ENCODE results near the gene GLIS1.

Gene GLIS1

DNA sequence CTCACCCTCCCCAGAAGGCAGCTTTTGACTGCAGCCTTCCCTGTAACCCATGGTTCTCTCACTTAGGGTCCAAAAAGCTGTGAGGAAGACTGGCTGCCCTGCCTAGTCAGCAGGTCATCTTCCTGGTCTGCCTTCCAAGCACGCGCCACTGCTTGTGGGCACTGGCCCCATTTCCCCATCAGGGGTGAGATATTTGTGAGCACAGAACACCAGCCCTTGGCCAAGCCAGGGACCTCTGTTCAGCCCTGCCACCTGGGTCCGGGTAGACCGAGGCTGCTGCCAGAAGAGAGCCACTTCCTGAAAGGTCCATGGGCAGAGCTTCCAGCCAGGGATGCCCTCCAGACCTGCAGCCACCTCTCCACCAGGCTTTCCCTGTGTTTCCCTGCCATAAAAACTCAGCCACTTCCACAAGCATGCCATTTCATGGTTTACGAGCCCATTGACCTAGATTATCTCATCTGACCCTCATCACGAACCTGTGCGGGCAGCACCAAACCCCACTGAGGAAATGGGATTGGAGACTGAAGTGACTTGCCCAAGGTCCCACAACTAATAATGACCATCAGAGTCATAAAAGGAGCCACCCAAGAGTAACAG, 40.5 kb downstream of the GLIS1 start:
- no peak for FAIRE-seq
- no peak for DNase-seq (ENCODE audit: insufficient read length, low spot score)
- no peak for TF ChIP-seq POLR2A (IDR thresholded peaks at IDR 0.05; ENCODE audit: low read depth, low read length)

DNA sequence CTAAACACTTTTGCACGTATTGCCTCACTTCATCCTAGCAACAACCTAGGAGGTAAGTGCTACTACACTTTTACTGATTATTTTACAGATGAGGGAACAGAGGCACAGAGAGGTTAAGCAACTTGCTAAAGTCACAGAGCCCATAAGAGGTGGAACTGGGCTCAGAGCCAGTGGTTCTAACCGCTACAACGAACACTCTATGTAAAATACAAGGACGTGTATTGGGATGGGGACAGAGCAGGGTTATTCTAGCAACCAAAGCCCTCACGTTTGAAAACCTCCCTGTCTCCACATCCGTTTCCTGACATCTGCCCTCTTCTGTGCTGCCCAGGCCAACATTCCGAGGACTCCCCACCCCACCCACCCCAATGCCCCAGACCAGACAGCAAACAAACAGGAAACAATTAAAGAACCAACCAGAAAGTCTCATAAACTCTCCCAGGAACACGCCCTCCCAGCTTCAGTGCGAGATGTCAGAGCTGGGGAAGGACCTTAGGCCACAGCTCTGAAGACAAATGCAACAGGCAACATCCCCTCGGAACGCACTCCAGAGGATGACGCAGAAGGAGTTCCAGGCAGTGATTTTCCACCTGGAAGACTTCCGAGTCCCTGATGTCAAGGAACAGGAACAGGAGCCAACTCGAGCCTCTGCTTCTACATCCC, 41.1 kb downstream of the GLIS1 start:
- TF ChIP-seq POLR2A (IDR thresholded peaks at IDR 0.05; ENCODE audit: low read depth, low read length): no peak
- FAIRE-seq (no peak), DNase-seq (ENCODE audit: insufficient read length, low spot score) (no peak)

DNA sequence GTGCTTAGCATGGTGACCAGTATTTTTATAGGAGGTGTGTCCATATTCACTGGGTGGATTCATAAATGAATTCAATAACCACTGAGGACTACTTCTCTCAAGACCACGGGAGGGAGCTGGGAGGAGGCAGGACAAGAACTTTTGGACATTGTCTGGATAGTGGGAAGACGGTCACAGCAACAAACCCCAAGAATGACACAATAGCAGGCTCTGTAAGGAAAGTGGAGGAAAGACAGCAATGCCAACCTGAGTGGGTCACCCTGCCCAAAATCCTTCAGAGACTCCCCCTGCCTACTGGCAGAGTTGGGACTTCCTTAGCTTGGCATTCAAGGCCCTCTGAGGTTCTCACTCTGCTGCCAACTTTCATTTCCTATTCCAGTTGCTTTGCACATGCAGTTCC, 42.0 kb downstream of the GLIS1 start:
- FAIRE-seq (no peak), DNase-seq (ENCODE audit: insufficient read length, low spot score) (no peak)
- no peak for TF ChIP-seq POLR2A (IDR thresholded peaks at IDR 0.05; ENCODE audit: low read depth, low read length)

DNA sequence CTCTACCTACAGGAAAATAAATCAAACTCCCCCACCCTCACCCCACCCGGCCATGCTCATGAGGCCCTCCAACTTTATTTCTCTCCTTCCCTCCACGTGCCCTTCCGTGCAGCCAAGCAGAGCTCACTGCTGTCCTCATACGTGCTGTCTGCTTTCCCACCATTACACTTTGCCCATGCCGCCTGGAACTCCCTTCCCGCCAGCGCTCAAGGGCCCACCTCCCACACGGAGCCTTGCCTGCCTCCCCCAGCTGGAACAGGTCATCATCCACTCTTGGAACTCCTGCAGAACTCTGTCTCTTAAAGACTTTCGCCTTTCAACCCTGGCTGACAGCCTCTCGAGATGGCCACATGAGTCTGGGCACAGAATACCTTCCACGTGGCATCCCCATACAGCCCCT, 42.4 kb downstream of the GLIS1 start:
- FAIRE-seq (no peak), DNase-seq (ENCODE audit: insufficient read length, low spot score) (no peak)
- no peak for TF ChIP-seq POLR2A (IDR thresholded peaks at IDR 0.05; ENCODE audit: low read depth, low read length)

DNA sequence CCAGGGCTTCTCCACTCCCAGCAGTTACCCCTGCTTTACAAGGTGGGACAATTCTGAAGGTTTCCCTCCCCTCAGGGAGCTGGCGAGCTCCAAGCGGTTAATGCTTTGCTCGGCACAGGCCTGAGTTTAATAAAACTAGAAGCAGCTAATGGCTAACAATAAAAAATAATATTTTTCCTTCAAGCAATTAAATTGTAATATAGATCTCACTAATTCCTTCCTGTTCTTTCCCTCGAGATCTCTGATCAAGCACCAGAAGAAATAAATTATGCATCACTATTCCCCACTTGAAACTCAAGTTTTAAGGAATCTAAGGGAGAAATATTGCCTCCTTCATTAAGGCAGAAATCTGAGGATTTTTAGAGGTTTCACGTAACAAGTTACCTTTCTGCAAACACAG, 42.9 kb downstream of the GLIS1 start:
- DNase-seq (ENCODE audit: insufficient read length, low spot score) (no peak), FAIRE-seq (no peak)
- TF ChIP-seq POLR2A (IDR thresholded peaks at IDR 0.05; ENCODE audit: low read depth, low read length): no peak

DNA sequence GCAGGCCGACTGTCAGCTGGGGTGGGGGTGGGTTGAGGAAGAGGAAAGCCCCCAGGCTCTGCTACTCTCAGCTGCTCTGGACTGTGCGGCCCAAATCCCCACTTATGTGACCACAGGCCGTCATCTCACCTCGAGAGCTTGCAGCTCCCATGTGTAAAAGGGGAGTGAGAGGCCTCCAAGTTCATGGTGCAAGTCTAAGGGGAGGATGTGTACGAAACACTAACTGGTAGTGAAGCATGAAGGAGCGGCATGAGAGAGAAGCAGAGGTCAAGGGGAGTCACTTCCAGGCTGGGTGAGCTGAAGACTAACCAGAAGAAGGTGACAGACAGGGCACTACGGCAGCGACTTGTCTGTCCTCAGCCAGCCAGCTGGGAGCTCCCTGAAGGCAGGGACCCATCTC, 43.8 kb downstream of the GLIS1 start:
- DNase-seq (ENCODE audit: insufficient read length, low spot score) (no peak), FAIRE-seq (no peak)
- TF ChIP-seq POLR2A (IDR thresholded peaks at IDR 0.05; ENCODE audit: low read depth, low read length): no peak

DNA sequence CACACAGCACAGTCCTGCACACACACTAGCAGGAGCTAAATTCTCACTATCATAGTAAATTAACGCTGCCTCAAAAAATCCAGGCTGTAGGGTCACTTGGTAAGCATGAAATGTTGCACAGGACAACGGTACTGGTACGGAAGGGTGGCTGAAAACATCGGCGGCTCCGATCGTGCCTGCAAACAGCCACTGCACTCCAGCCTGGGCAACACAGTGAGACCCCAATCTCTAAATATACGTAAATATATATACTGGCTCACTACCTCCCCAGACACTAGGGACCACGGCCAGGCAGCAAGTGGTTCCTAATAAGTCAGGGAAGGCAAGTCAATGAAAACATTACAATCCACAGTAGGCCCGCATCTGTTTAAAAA, 44.3 kb downstream of the GLIS1 start:
- DNase-seq (ENCODE audit: insufficient read length, low spot score): no peak
- FAIRE-seq: no peak
- TF ChIP-seq POLR2A (IDR thresholded peaks at IDR 0.05; ENCODE audit: low read depth, low read length): no peak

DNA sequence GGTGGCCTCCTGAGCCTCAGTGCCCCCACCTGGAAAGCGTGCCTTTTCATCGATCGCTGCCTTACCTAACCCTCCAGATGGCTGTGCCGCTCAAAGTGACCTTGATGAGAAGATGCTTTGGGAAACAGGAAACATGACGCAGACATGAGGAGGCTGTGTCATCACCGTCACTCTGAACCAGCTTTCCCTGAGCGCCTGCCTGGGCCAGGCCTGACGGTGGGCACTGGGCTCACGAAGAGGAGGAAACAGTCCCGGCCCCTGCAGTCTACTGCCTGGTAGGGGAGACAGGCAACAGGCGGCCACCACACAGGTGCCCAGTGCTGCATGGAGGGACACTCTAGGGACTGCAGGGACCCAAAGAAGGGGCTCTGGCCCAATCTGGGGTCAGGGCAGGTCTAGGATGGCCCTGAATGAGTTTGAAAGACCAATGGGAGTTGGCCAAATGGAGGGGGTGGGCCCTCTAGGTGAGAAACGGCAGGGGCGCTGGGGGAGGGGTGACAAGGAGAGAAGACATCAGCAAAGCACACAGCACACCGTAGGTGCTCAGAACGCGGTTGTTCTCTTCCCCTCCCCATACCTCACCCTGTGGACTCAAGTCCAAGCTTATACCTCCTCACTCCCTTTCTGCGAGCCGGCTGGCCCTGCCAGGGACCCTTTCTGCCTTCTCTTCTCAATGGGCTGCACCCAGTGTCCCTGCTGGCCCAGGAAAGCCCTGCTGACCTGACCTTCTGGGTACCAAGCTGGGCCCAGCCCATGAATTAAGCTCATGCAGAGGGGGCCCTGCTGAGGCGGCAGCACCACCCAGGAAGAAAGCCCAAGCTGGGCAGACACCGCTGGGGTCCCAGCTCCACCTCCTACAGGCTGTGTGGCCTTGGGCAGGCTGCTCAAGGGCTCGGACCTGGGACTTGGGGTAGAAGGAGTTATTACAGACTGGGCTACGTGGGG, 44.9 kb downstream of the GLIS1 start:
- TF ChIP-seq POLR2A (IDR thresholded peaks at IDR 0.05; ENCODE audit: low read depth, low read length): no peak
- FAIRE-seq (no peak), DNase-seq (ENCODE audit: insufficient read length, low spot score) (no peak)

DNA sequence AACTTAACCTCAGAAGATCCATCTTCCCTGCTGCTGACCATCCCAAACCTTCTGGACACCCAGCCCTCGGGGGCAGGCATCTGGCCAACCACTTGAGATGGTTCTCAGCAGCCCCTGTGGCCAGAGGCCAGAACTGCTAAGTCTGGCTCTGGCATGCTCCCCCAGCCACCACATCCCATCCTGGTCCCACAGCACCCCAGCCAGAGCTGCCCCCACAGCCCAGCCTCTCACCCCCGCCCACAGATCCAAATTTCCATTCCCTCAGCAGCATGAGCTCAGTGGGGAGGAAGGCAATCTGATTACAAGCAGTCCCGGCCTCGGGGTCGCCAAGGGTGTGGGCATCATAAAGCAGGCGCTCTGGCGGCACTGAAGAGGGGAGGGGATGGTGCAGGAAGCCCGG, 45.6 kb downstream of the GLIS1 start:
- no peak for TF ChIP-seq POLR2A (IDR thresholded peaks at IDR 0.05; ENCODE audit: low read depth, low read length)
- FAIRE-seq: no peak

DNA sequence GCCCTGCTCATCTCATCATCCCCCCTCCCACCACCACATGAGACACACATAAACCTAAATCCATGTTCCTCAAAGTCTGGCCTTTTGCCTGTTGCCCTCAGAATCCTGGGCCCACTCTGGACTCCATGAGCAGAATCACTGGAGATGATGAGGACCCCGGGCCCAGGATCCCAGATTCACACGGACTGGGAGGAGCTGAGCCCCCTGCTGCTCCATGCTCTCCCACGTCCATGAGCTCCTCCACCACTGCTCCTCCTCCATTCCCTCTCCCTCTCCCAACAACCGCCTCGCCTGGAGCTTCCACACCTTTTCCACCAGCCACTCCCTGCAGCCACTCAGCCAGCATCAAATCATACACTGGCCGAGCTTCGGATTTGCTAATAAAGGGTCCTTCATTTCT, 47.6 kb downstream of the GLIS1 start:
- FAIRE-seq (no peak), DNase-seq (ENCODE audit: insufficient read length, low spot score) (no peak)
- TF ChIP-seq POLR2A (IDR thresholded peaks at IDR 0.05; ENCODE audit: low read depth, low read length): no peak

More for the DNA sequence above, 45.6 kb downstream of the GLIS1 start:
- no peak for DNase-seq (ENCODE audit: insufficient read length, low spot score)

DNA sequence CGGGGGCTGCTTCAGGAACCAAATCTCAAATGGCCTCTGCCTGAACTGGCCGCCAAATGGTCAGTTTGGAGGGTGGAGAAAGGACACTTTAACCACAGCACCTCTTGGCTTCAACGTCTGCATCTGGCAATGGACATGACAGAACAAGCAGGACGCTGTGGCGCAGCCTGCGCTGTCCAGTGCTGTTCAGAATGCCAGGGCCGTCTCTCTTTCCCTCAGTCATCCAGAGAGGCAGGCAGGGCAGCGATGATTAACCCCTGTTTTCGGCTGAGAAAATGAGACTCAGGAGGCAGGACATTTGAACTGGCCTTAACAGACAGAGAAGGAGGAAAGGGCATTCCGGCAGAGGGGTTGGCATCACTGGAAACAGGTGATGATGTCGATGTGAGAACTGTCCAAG, 48.6 kb downstream of the GLIS1 start:
- no peak for TF ChIP-seq POLR2A (IDR thresholded peaks at IDR 0.05; ENCODE audit: low read depth, low read length)
- FAIRE-seq: no peak
- no peak for DNase-seq (ENCODE audit: insufficient read length, low spot score)

DNA sequence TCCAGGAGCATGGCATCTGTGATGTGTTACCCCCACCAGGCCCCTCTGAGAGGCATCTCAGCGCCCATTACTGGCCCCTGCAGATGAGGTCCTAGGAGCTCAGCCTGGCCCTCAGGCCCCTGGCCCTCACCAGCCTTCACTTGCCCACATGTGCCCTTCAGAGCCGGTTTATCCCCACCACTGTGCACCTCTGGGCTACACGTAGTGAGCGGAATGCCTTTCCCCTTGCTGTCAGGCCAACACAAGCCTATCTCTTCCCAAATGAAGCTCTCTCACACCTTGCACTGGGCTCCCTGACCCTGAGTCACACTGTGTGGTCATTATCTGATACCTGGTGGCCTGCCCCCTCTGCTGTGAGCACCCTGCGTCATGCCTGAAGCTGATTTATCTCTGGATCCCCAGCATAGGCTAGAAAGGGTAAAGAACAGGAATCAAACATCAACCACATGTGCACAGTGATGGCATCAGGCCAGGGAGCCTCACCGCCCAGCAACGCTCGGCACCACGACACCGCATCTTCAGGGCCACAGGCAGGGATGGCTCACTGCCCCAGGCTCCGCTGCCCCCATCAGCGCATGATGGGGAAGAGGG, 49.1 kb downstream of the GLIS1 start:
- DNase-seq (ENCODE audit: insufficient read length, low spot score) (no peak), FAIRE-seq (no peak)
- no peak for TF ChIP-seq POLR2A (IDR thresholded peaks at IDR 0.05; ENCODE audit: low read depth, low read length)

DNA sequence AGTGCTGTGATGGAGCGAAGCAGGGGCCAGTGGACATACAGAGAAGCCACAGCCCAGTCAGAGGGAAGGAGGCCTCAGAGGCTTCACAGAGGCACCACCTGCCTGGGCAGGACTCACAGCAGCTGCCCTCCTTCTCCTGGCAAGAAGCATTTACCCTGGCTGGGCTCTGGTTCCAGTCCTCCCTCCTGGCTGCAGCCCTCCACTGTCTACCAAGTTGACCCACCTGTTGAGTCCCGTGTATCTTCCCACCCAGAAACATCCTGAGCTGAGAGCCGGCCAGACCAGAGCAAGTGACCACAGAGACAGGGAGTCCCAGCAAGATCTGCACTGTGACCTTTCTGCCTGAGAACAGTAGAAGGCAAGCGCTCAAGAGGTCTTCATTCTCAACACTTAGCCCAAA, 49.7 kb downstream of the GLIS1 start:
- no peak for TF ChIP-seq POLR2A (IDR thresholded peaks at IDR 0.05; ENCODE audit: low read depth, low read length)
- FAIRE-seq (no peak), DNase-seq (ENCODE audit: insufficient read length, low spot score) (no peak)

DNA sequence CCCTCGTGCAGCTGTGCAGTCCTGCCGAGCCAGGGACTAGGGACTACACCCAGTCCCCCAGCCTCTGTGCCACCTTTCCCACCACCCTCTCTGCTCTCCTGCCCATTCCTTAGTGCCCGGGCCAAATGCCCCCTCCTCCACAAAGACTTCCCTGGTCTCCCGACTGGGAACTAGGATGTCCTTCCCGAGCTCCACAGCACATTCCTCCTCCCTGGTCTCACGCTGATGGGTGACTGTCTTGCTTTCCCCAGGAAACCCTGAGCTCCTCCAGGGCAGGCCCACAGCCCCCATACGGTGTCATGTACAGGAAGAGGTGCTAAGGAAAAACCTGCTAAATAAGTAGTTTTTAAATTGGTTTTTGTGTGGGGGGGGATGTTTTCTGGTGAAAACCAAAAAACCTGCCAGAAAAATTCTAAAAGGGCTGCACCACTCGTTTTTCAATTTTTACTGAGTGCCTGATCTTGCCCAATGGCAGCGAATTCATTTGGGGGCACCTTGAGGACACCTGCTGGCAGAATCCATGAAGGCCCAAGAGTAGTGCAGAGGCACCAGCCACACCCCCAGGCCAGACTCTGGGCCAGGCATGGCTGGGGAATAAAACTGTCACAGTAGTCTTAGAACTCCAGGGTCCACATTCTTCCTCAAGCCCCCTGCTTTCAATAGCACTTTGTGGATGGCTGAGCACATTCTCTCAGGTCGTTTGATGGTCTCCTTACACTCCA, 50.4 kb downstream of the GLIS1 start:
- no peak for DNase-seq (ENCODE audit: insufficient read length, low spot score)
- FAIRE-seq: no peak
- no peak for TF ChIP-seq POLR2A (IDR thresholded peaks at IDR 0.05; ENCODE audit: low read depth, low read length)

Measured in H54 (cell line).